D721Med (cell line): Measurements from ENCODE around the gene FOXA2.
"Not testable (repeated sequence)": the region's sequence is repeated elsewhere in the genome, so short reads cannot be mapped to it uniquely, and the experiment has no call there.

ENCODE experiments used
- DNase-seq: peaks from one replicate; pipeline ENCODE4 v3.0.0; 2011; ENCODE audit warnings: low spot score; ENCODE audit not compliant: insufficient read length
- FAIRE-seq: peaks from 2 replicates; lab custom pipeline; 2011; peaks lifted over from hg19 to GRCh38; lab: Jason Lieb, UNC
- TF ChIP-seq, protein P1 (sequence below): IDR thresholded peaks from 2 replicates; pipeline ENCODE4 v1.5.1; 2012; ENCODE audit warnings: mild to moderate bottlenecking, control low read depth; ENCODE audit not compliant: insufficient read depth; ENCODE audit errors: missing control alignments

Gene FOXA2

GRCh38 chr20:22604815-22605214 lies 20.4 kb upstream of the FOXA2 start:
- TF ChIP-seq, protein P1, sequence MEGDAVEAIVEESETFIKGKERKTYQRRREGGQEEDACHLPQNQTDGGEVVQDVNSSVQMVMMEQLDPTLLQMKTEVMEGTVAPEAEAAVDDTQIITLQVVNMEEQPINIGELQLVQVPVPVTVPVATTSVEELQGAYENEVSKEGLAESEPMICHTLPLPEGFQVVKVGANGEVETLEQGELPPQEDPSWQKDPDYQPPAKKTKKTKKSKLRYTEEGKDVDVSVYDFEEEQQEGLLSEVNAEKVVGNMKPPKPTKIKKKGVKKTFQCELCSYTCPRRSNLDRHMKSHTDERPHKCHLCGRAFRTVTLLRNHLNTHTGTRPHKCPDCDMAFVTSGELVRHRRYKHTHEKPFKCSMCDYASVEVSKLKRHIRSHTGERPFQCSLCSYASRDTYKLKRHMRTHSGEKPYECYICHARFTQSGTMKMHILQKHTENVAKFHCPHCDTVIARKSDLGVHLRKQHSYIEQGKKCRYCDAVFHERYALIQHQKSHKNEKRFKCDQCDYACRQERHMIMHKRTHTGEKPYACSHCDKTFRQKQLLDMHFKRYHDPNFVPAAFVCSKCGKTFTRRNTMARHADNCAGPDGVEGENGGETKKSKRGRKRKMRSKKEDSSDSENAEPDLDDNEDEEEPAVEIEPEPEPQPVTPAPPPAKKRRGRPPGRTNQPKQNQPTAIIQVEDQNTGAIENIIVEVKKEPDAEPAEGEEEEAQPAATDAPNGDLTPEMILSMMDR = no peak
- no peak for FAIRE-seq
- no peak for DNase-seq

GRCh38 chr20:22601361-22602141 lies 17.2 kb upstream of the FOXA2 start:
- no peak for FAIRE-seq
- TF ChIP-seq, protein P1 = no peak
- DNase-seq = no peak

GRCh38 chr20:22599258-22599657 lies 14.9 kb upstream of the FOXA2 start:
- not testable (repeated sequence) for FAIRE-seq, DNase-seq

DNA sequence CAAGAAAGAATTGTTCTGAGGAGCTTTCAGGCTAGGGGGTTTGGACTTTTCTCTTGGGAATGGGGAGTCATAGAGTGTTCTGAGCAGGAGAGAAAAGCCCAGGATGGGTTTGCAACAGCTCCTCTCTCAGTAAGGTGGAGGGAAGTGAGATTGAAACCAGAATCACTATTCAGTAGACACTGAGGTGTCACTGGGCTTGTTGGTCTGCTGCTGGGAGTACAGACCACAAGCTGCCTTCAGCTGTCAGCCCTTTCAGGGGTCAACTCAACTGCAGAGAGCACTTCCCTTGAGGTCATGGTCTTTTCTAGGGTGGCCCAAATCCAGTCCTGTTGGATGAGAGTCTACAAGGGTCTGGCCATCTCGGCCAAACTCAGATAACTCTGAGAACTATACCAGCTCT lies 12.9 kb upstream of the FOXA2 start:
- DNase-seq (no peak), FAIRE-seq (no peak)
- TF ChIP-seq, protein P1 = no peak

DNA sequence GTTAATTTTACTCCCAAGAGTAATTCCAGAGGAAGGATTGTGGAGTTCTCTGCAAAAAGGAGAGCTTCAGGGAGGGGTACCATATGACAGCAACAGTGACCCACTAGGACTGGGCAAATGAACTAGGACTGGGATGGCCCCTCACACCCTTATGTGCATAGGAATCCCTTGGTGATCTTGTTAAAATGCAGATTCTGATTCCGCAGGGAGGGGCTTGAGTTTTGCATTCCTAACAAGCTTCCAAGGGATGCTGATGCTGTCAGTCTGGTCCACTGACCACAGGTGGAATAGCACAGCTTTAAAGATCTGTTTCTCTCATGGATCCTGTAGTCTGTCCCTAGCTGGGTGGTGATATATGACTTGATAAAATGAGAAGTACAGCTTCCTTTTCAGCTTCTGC lies 6.3 kb upstream of the FOXA2 start:
- FAIRE-seq (no peak), DNase-seq (no peak)
- TF ChIP-seq, protein P1 = no peak

GRCh38 chr20:22586645-22587310 lies 2.4 kb upstream of the FOXA2 start:
- FAIRE-seq (no peak), DNase-seq (no peak)
- TF ChIP-seq, protein P1 = peak; percentile 22

GRCh38 chr20:22585786-22586493 lies 1.6 kb upstream of the FOXA2 start:
- TF ChIP-seq, protein P1 = no peak
- FAIRE-seq = no peak
- DNase-seq = no peak
